GM18499 (cell line): ENCODE results near the gene RFESD.
A peak's percentile ranks its signal among the peaks of the same experiment; 100 is the strongest.
"Not testable (repeated sequence)": the region's sequence is repeated elsewhere in the genome, so short reads cannot be mapped to it uniquely, and the experiment has no call there.

Source experiments
- ATAC-seq: cut with Tn5 transposase; IDR thresholded peaks from one replicate; pipeline ENCODE4 v1.9.1; 2021; ENCODE audit warnings: moderate number of reproducible peaks; ENCODE audit not compliant: insufficient read depth, unreplicated experiment

Gene RFESD

DNA sequence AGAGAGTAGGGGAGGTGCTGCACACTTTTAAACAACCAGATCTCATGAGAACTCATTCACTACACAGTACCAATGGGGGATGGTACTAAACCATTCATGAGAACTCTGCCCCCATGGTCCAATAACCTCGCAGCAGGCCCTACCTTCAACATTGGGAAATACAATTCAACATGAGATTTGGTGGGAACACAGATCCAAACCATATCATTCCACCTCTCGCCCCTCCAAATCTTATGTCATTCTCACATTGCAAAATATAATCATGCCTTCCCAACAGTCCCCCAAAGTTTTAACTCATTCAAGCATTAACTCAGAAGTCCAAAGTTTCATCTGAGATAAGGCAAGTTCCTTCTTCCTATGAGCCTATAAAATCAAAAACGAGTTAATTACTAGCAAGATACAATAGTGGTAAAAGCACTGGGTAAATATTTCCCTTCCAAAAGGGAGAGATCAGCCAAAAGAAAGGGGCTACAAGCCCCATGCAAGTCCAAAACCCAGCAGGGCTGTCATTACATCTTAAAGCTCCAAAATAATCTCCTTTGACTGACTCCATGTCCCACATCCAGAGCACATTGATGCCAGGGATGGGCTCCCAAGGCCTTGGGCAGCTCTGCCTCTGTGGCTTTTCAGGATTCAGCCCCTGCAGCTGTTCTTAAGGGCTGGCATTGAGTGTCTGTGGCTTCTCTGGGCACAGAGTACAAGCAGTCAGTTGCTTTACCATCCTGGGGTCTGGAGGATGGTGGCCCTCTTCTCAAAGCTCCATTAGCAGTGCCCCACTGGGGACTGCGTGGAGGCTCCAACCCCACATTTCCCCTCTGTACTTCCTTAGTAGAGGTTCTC lies 18.4 kb upstream of the RFESD start:
- no peak for ATAC-seq

DNA sequence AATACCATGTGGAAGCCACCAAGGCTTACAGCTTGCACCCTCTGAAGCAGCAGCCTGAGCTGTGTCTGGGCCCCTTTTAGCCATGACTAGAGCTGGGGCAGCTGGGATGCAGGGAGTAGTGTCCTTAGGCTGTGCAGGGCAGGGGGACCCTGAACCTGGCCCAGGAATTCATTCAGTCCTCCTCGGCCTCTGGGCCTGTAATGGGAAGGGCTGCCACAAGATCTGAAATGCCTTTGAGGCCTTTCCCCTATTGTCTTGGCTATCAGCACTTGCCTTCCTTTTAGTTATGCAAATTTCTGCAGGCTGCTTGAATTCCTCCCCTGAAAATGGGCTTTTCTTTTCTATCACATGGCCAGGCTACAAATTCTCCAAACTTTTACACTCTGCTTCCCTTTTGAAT lies 17.6 kb upstream of the RFESD start:
- ATAC-seq, result no peak

DNA sequence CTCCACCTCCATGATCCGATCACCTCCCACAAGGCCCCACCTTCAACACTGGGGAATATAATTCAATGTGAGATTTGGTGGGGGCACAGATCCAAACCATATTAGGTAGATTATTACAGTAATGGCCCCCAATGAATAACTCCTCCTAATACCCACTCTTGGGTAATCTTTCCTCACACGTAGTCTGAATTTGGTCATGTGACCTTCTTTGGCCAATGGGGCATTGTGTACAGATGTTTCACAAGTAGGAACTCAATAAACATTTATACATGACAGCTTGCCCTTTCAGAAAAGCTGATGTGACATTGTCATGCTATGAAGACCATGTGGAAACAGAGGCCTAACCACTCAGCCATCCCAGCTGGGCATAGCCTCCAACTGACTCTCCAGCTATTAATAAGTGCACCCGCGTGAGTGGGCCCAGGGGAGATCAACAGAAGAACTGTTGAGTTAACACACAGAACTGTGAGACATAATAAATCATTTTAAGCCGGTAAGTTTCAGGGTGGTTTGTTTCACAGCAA lies 16.1 kb upstream of the RFESD start:
- no peak for ATAC-seq

DNA sequence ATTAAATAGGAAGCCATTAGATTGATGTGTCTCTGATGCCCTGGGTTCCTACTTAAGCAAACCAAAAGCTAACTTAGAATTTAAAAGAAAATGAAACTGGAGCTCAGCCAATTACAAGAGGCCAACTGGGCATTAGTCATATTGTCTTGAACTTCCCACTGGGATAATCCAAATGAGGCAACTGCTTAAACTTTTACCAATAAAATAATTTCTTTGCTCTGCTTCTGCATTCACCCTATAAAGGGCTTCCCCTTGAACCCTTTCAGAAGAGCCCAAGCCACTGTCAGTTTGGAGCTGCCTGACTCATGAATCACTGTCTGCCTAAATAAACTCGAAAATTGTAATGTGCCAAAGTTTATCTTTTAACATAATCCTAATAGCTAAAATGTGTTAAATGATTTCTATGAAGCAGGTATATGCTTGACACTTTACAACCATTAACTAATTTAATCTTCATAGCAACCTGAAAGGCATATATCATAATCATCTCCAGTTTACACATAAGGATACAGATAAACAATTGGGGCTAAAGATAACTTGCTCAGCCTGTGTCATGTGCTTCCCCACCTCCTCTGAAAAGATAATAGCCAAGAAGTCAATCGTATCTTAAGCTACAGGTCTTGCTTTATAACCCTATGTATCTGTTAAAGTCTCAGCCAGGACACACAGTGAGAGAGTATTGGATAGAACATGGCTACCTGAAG lies 15.2 kb upstream of the RFESD start:
- ATAC-seq, result no peak

DNA sequence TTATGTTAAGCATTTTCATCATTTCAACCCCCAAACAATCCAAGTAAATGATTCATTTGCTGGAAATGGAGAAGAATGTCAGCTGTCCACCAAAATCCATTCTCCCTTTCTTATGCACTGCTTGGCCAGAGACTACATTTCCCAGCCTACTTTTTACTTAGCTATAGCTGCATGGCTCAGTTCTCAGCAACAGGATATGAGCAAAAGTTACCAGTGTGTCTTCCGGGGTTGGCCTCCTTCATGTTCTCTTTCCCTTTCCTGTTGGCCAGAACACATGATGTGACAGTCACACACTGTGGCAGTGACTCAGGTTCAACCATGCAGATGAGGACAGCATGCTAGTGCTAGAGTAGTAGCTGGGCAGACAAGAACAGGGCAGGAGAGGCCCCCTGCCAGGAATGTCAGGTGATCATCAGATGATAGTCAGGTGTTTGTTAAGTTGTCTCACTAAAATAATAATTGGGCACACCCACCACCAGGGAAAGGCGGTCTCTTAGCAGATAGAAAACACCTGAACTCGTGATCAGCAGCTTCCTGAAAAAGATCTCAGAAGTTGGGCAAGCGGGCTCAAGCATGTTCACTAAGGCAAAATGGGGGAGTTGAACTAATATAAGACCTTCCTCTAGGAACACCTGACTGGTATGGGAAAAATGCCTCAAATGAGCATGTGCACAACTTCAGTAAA lies 14.4 kb upstream of the RFESD start:
- ATAC-seq, result peak; percentile 84

DNA sequence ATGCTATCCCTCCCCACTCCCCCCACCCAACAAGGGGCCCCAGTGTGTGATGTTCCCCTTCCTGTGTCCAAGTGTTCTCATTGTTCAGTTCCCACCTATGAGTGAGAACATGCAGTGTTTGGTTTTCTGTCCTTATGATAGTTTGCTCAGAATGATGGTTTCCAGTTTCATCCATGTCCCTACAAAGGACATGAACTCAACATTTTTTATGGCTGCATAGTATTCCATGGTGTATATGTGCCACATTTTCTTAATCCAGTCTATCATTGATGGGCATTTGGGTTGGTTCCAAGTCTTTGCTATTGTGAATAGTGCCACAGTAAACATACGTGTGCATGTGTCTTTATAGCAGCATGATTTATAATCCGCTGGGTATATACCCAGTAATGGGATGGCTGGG lies 13.6 kb upstream of the RFESD start:
- ATAC-seq, result not testable (repeated sequence)

DNA sequence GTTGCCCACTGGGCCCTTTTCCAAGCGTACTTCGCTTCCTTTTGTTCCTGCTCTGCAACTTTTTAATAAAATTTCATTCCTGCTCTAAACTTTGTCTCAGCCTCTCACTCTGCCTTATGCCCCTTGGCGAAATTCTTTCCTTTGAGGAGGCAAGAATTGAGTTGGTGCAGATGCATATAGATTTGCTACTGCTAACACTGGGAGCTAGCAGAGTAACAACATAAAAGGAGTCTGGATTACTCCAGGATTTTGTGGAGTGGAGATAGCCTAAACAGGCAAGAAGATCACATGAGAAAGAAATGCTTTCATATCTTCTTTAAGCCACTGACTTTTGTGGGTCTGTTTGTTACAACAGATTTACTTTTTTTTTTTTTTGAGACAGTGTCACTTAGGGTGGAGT lies 12.9 kb upstream of the RFESD start:
- ATAC-seq, result no peak

DNA sequence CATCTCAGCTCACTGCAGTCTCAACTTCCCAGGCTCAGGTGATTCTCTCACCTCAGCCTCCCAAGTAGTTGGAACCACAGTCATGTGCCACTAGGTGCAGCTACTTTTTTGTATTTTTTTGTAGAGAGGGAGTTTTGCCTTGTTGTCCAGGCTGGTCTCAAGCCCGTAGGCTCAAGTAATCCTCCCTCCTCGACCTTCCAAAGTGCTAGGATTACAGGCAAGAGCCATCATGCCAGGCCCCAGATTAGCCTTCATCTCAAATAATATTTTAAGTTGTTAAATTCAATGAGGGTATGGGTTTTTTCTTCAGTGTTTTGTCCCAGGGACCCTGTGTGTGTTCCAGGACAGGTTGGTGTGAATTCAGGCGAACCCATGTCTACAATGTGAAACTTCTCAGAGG lies 12.5 kb upstream of the RFESD start:
- no peak for ATAC-seq

DNA sequence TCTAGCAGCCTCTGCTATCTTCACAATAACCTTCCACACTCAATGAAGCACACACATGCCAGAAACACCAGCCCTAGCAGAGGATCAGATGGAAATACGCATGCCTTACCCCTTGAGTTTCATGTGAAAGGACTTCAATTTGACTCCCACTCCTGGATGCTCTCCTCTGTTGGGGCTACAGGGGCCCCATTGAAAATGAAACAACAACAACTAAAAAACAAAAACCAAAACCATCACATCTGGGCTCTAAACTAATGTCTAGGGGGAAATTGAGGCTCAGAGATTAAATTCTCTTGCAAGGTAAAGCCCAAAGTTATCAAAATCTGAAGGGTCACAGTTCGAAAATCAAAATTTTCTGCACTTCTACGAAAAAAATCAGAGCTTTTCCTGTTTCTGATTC lies 7.9 kb upstream of the RFESD start:
- no peak for ATAC-seq

DNA sequence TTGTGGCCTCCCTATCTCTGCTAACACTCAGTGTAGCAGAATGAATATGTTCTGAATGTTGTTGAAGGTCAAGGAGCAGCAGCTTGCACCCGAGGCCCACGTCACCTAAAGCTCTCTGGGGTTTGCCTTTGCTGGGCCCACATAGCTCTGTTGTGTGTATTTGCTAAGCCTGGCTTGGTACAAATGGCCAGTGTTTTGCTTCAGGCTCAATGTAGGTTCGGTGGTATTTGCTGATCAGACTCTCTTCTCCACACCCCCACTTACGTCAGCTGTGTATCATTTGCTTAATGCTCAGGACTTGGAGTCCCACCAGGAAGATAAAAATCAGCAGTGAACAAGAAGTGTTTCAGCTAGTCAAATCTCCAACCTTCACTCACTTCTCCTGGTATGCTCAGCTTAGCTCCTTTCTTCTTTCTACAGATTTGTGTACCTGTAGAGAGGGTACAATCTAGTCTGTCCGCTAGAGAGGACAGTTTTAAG lies 4.8 kb upstream of the RFESD start:
- no peak for ATAC-seq

DNA sequence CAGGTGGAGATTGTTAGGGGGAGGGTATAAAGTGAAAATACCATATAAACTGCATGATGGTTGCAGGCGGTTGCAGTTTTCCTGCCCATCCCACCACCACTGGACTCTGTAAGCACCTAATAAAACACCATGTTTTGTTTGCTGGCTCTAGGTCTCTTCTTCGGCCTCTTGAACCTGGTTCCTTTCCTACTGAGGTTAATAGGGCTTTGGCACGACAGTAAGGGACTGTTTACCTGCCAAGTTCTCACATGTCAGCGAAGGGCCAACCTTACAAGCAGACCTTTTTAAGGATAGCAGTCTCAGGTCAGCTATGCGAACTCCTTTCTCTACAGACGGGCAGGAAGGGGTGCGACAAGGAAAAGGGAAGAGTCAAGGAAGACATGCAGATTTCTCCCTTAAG lies 3.4 kb upstream of the RFESD start:
- no peak for ATAC-seq

DNA sequence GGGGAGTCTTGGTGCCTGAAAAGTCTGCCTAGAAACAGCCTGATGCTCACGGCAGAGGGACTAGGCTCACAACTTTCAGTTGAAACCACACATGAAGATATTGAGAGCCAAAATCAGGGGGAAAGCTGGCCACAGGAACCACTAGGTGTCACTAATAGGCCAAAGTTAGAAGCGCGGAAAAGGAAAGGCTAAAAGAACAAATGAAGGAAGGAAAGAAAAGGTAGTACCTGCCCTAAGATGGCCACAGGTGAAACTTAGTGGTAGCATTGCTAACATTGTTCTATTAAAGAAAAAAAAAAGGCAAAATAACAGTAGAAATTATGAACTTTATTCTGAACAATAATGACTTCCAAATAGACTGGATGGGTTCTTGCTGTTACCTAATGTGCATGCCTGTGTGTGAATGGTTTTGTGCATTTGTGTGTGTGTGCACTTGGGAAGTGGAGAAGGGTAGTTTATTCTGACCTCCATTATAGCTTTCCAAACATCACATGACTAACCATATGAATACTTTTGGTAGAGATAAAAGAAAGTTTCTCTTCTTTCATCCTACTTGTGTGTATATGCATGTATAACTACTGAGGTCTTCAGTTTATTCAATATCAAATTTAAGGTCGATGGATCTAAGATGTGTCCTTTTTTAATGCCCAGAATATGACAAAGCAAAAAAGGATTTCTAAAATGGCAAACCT lies 2.1 kb upstream of the RFESD start:
- no peak for ATAC-seq

DNA sequence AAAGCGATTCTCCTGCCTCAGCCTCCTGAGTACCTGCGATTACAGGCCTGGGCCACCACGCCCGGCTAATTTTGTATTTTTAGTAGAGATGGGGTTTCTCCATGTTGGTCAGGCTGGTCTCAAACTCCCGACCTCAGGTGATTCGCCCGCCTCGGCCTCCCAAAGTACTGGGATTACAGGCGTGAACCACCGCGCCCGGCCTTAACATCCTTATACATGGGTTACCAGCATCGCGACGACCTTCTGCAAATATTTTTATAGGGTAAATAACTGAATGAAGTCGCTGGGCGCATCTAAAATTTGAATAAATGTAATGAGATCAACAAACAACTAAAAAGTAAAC lies 380 bp upstream of the RFESD start:
- ATAC-seq, result not testable (repeated sequence)

DNA sequence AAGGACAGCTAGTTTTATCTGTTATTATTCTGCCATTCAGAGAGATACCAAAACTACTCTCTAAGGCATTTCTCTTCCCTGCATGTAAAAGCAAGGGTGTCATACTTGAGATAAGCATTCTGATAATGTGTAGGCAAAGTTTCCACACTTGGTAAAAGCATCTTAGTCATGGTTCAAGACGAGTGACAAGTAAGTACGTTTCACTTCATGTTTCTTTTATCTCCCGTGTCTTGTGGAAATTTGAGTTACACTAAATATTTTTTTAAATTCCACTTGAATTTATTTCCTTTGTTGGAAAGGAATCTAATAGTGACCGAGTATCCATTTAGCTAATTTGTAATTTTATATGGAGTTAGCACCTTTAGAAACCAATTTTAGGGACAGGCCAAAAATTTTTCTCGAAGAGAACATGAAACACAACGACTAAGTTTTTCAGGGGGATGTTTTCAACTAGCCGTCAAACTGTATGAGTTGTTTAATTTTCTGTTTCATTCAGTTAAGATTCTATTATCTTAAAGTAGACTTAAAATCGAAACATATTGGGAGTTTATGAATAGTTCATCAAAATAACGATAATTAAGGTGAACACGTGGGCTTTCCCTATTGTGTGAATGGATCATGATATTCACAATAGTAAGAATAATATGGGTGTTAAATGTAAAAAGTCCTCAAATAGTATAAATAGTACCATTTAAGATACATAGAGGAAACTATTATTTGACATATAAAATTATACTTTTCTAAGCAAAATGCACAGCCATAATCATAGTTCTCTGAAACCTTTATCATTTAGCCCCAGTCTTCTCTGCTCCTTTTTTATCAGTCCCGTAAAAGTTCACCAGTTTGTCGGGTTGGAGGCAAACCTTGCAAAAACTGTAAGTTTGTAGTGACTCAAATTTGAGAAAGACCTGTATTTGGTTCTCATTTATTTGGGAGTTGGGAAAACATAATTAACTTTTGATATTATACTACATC lies 1.6 kb downstream of the RFESD start:
- ATAC-seq, result no peak

DNA sequence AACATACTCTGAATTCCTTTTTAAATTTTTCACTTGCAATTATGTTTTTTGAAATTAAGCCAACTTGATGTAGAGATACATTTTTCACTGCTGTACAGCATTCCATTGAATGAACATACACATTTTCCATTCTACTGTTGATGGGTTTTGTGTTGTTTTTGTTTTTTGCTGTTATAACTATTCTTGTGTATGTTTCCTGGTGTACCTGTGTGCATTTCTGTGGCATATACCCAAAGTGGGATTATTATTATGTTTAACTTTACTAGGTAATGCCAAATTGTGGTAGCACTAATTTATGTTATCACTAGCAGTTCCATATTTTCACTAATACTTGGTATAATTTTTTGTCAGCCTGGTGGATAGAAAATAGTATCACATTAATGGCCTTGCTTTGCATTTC lies 2.7 kb downstream of the RFESD start:
- ATAC-seq, result no peak

DNA sequence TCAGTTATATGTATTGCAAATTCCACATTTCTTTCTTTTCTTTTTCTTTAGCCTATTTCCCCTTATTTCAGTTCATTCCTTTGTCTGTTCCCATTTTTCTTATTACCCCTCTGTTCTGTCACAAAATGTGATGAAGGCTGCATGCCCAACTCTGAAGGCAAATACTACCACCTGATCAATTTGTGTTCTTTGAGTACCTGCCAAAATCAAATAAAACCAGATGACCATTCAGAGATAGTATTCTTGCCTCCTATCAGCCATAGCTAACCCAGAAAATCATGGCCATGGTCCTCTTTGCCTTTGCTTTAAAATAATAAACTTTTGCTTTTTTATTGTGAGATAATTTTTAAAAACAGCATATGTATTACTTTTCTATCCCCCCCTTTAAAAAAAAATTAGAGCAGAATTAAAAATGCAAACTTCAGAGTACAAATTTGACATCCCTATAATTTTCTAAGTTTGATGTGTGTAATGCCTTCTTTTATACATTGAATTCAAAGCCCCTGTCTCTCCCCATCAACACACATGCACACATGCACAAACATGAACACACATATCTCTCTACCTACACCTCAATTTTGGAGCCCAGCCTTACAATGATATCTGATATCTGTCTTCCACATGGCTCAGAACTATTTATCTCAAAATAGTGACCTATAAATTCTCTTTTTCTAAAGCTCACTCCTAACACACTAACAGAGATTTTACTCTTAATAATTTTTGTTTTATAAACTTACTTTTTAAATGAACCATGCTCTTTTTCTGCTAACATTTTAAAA lies 3.5 kb downstream of the RFESD start:
- no peak for ATAC-seq

DNA sequence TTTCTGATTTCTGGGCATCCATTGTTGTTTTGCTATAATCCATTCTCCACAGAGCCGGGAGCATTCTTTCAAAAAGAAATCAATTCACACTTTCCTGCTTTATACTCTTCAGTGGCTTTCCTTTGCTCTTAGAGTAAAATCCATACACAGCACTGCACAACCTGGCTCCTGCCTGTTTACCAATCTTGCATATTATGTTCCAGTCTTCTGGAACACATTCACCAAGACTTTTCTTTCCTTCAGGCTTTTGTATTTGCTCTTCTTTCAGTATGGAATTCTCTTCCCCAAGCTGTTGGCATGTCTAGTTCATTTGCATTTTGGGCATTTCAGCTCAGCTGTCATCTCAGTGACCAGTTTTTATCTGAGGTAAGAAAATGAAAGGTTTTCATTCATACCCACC lies 6.3 kb downstream of the RFESD start:
- no peak for ATAC-seq

DNA sequence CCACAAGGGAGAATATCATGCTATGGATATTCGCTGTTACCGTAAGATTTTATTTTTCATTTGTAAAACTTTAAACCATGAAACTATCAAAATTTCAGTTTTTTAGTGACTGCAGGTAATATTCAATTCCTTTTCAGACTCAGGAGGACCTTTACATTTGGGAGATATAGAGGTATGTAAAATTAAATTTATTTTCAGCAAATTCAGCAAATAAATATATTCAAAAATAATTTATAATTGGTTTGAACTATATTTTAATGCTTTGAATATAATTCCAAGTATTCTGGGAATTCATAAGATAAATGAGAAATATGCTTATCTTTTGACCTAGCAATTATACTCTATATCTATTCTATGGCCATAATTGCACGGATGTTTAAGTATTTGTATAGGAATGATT lies 7.6 kb downstream of the RFESD start:
- ATAC-seq, result no peak

DNA sequence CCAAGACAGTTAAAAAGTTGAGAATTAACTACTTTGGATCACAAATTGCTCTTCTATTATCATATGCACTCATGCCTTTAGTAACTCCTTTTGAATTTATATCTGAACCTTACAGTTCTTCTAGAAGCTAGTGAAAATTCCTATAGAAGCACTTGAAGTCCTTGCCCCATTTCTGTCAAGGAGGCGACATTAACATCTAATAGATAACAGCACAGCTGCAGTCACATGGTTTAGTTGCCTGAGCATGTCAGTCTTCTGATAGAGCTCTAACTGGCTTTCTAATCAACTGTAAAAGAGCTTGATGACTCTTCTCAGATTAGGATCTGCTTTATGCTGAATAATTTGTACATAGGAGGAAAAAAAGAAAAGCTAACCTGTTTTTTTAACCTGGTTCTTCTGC lies 9.0 kb downstream of the RFESD start:
- ATAC-seq, result no peak
